Neural cell (in vitro differentiated cells): ENCODE data around the gene PKP2.

Experiments
- MXI1 ChIP-seq: fragments of 450-650 bp; conservative IDR thresholded peaks from 2 replicates; pipeline ENCODE4 v1.6.1; 2014; ENCODE audit warnings: antibody characterized with exemption, mild to moderate bottlenecking; ENCODE audit not compliant: poor library complexity, severe bottlenecking
- TF ChIP-seq, protein P1 (sequence below): fragments of 450-650 bp; IDR thresholded peaks from 2 replicates; pipeline ENCODE4 v1.5.1; 2014; ENCODE audit warnings: antibody characterized with exemption, mild to moderate bottlenecking, moderate library complexity; ENCODE audit not compliant: poor library complexity, severe bottlenecking

DNA sequence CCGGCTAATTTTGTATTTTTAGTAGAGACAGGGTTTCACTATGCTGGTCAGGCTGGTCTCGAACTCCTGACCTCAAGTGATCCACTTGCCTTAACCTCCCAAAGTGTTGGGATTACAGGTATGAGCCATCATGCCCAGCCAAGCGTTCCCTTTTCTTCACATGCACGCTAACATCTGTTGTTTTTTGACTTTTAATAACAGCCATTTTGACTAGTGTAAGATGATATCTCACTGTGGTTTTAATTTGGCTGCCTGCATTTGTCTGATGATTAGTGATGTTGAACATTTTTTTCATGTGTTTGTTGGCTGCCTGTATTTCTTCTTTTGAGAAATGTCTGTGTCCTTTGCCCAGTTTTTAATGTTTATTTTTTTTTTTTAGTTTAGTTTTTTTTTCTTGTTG, 130.7 kb downstream of the PKP2 start:
- TF ChIP-seq, protein P1, sequence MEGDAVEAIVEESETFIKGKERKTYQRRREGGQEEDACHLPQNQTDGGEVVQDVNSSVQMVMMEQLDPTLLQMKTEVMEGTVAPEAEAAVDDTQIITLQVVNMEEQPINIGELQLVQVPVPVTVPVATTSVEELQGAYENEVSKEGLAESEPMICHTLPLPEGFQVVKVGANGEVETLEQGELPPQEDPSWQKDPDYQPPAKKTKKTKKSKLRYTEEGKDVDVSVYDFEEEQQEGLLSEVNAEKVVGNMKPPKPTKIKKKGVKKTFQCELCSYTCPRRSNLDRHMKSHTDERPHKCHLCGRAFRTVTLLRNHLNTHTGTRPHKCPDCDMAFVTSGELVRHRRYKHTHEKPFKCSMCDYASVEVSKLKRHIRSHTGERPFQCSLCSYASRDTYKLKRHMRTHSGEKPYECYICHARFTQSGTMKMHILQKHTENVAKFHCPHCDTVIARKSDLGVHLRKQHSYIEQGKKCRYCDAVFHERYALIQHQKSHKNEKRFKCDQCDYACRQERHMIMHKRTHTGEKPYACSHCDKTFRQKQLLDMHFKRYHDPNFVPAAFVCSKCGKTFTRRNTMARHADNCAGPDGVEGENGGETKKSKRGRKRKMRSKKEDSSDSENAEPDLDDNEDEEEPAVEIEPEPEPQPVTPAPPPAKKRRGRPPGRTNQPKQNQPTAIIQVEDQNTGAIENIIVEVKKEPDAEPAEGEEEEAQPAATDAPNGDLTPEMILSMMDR, result no peak
- TF ChIP-seq MXI1, result no peak
